HG02610 (cell line): ENCODE results near the gene AKAP6.

Experiments used
- ATAC-seq: cut with Tn5 transposase; IDR thresholded peaks from one replicate; pipeline ENCODE4 v1.9.1; 2021; ENCODE audit warnings: mild to moderate bottlenecking, moderate library complexity; ENCODE audit not compliant: unreplicated experiment

AKAP6 gene

DNA sequence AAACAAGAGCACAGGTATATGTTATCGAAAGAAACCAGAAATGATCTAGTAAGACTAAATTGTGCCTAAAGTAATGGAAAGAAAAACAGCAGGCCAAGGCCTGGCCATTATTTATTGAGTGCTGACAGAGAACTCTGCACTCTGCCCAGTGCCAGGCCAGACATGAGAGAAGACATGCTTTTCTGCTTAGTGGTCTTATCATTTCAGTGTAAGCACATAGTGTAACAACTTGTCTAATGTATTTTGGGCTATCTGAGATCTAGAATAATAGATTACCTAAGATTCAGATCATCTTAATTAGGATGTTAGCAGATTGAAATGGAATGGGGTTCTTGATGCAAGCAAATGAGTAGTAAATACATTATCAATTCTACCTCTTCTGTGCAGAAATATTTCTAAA is 278.3 kb downstream of the AKAP6 start:
- ATAC-seq: no peak

DNA sequence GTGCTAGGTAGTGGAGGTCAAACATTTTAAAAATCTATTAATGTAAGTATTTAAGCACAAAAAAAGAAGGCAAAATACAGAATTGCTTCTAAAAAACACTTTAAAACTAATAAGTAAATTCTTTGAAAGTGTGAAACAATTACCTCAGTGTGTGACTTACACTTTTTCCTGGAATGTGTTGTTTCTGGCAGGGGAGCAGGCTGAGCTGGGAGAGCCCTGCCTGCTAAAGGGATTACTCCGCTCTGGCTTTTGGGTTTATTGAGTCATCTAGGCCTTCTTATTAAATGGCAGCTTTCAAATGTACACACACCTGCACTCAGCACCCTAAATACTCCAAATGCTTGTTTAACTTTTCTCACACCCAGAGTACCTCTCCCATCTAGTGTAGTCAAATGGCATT is 279.8 kb downstream of the AKAP6 start:
- no peak for ATAC-seq

DNA sequence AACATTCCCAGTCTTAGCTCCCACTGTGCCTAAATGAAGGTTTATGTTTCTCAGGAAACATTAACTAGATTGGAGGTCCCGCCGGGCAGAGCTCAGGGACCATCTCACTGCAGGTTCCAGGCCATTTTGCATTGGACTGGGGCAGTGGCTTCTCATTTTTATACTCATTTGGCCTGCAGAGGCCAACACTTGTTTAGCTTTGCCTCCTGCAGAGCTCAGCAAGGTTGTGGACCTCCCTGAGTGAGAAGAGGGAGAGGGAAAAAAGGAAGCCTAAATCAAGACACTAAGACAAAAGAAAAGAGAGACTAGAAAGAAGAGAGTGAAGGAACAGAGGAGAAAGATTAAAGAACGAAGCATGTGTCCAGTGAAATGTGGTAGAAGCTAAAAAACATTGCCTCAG is 280.3 kb downstream of the AKAP6 start:
- no peak for ATAC-seq

GRCh38 chr14:32611752-32612151 is 282.7 kb downstream of the AKAP6 start:
- ATAC-seq: no peak

- no peak for ATAC-seq
These were observed 289.9 kb downstream of the AKAP6 start for GRCh38 chr14:32618991-32619390.

DNA sequence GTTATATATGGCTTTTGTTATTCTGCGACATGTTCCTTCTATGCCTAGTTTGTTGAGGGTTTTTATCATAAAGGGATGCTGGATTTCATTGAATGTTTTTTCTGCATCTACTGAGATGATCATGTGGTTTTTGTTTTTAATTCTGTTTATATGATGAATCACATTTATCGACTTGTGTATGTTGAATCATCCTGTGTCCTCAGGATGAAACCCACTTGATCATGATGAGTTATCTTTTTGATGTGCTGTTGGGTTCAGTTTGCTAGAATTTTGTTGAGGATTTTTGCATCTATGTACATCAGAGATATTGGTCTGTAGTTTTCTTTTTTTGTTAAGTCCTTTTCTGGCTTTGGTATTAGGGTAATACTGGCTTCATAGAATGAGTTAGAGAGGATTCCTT is 291.2 kb downstream of the AKAP6 start:
- ATAC-seq: no peak

DNA sequence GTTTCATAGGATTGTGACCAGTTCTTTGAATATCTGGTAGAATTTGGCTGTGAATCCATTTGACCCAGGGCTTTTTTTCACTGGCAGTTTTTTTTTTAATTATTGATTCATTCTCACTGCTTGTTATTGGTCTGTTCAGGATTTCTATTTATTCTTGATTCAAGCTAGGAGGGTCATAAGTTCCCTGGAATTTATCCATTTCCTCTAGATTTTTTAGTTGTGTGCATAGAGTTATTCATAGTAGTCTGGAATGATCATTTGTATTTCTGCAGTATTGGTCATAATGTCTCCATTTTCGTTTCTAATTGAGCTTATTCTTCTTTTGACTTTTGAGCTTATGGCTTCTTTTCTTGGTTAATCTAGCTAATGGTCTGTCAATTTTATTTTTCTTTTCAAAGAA is 291.6 kb downstream of the AKAP6 start:
- no peak for ATAC-seq

DNA sequence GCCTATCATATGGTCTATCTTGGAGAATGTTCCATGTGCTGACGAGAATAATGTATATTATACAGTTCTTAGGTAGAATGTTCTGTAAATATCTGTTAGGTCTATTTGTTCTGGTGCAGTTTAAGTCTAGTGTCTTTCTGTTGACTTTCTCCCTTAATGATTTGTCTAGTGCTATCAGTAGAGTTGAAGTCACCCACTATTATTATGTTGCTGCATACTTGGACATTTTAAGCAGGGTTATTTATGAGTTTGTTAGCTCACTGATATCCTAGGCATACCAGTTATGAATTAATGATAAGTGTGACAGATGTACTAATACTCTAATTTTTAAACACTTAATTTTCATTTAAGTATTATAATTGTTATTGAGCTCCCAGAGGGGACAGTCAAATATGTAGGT is 292.5 kb downstream of the AKAP6 start:
- ATAC-seq: no peak

DNA sequence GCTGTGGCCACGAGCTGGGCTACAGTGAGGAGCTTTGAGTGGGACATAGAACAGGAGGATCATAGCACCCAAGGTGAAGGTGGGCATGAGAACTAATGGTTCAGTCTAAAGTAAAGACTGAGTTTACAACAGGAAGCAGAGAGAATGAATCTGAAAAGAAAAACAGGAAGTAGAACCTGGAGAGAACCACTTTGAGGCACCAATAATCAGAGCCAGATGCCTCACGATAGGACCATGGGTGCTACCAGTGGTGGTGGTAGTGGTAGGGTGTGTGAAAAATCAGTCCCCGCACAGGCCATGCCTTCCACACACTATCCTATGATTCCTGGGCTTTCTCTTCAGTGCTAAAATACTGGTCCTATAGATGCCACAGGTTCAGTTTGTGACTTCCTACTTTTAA is 293.6 kb downstream of the AKAP6 start:
- ATAC-seq: no peak

GRCh38 chr14:32623300-32624093 is 294.4 kb downstream of the AKAP6 start:
- ATAC-seq: no peak

- no peak for ATAC-seq
These were observed 296.1 kb downstream of the AKAP6 start for GRCh38 chr14:32625211-32625610.

GRCh38 chr14:32627545-32628298 is 298.6 kb downstream of the AKAP6 start:
- ATAC-seq: no peak

- ATAC-seq: no peak
These were observed 300.1 kb downstream of the AKAP6 start for GRCh38 chr14:32629236-32629635.

- ATAC-seq: no peak
These were observed 301.6 kb downstream of the AKAP6 start for GRCh38 chr14:32630701-32631100.

DNA sequence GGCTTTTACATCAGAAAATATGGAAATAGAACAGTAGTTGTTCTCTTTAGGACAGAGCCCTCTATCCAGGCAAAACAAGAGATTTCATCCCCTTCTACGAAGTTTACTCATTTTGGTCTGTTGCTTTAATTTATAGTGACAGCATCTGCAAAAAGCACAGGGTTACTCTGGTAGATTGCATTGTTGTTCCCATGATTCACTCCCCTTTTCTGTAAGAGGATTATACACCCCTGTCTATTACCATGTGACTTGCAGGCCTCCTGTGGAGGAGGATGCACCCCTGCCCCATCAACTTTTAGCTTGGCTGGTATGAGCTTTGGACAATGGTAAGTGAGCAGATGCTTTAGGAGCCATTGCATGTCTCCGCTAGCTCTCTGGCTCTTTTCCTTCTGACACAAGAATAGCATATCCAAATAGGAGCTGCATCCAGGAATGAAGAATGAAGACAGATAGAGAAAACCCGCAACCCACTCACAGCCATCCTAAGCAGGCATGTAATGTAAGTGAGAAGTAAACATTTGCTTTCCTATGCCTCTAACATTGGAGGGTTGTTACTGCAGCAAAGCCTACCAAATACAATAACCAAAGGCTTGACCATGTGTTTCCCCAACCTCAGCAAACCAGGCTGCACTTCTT is 304.2 kb downstream of the AKAP6 start:
- no peak for ATAC-seq

GRCh38 chr14:32633930-32634329 is 304.8 kb downstream of the AKAP6 start:
- no peak for ATAC-seq

DNA sequence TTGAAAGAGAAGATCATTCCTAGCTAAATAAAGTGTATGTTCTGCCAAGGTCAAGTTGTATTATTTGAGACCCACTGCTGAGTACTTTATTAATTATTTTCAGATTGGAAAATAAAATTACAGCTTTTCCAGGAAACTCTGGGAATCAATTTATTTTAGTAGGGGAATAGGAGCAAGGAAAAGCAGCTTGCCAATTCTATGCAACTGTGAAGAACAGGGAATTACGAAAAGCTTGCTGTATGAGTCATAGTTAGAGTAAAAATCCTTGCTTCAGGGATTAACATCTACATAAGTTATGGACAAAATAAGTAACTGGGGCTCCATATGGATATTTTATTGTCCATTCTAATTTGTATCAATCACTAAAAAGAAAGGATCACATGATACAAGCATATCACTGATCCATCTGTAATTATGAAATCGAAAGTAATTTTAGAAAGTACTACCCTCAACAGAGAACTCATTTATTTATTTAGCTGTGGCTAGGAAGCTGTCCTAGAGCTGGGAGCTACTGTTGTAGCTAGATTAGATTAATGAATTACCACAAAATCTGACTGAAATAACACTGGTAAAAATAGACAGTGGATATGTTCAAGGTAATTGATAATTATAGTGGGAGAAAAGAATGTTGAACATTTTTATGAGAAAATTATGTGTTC is 306.1 kb downstream of the AKAP6 start:
- no peak for ATAC-seq

DNA sequence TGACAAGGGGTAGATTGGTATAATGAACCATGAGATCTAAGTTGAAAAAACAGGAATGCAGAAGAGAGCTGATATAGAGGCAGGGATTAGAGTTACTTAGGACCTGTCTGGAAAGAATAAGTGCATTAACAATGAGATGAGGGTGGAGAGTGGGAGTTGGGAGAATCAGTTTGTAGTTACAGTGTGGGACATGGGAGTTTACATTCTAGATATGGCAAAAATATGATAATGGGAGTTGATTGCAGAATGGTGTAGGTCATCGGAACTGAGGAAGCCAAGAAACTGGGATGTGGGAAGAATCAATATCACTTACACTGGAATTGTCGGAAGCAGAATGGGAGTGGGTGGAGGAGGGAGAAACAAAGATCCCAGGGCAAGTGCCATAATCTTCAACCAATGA is 308.5 kb downstream of the AKAP6 start:
- ATAC-seq: no peak

GRCh38 chr14:32639208-32639607 is 310.1 kb downstream of the AKAP6 start:
- no peak for ATAC-seq

DNA sequence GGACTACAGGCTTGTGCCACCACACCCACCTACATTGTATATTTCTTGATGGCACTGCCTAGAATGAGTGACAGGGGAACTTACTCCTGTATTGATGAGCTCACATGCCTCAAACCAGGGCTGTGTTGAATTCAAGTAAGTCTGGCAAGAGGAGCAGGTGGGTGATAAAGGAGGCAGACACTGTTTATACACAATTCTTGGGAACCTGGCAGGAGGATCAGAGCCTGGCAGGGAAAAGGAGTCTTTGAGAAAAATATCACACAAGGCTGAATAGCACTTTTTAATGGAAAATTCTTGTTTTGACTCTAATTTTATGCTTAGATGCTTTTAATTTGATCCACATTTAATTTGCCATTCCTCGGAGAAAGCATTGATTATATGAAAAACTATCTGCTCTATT is 316.5 kb downstream of the AKAP6 start:
- no peak for ATAC-seq

- no peak for ATAC-seq
These were observed 319.3 kb downstream of the AKAP6 start for GRCh38 chr14:32648434-32648833.
